ENCODE data around the gene RNF141.

RNF141 gene

GRCh38 chr11:10493041-10493663 lies 47.8 kb downstream of the RNF141 start:
- Histone ChIP-seq H3K27ac (ENCODE audit: low read length) (no peak overlapping the region), H3K79me2 (ENCODE audit: low read length) (no peaks in the 10 kb centered on the region), H4K20me1 (ENCODE audit: insufficient read depth, low read length) (no peaks in the 10 kb centered on the region), H3K27me3 (replicated peaks; ENCODE audit: insufficient read depth, low read length) (no peaks in the 10 kb centered on the region), H3K4me3 (ENCODE audit: low read length) (no peak overlapping the region), H3K9ac (ENCODE audit: low read length) (no peak overlapping the region), H2AFZ (ENCODE audit: low read length) (no peak overlapping the region), H3K36me3 (replicated peaks; ENCODE audit: insufficient read depth, low read length) (no peaks in the 10 kb centered on the region), H3K4me1 (ENCODE audit: low read length) (peaks cover 15% of the 10 kb centered on the region), H3K4me2 (ENCODE audit: low read depth, low read length) (no peak overlapping the region), H3F3A (ENCODE audit: insufficient read depth, low read length) (peaks cover 6% of the 10 kb centered on the region), H3K9me2 (replicated peaks; ENCODE audit: insufficient read depth, low read length) (no peaks in the 10 kb centered on the region), H3K9me3 (replicated peaks; ENCODE audit: insufficient read depth, low read length) (no peaks in the 10 kb centered on the region)
- no peak for DNase-seq
- TF ChIP-seq EZH2phosphoT487 (IDR thresholded peaks at IDR 0.05; ENCODE audit: low read length): no peak
- TF ChIP-seq EZH2 (optimal IDR thresholded peaks at IDR 0.05; ENCODE audit: low read depth, low read length): no peak
- TF ChIP-seq CTCF (IDR thresholded peaks at IDR 0.05; ENCODE audit: low read length): no peak

- no peaks in the 10 kb centered on the region for H3K79me2 ChIP-seq (ENCODE audit: low read length)
- H3K9me2 ChIP-seq (replicated peaks; ENCODE audit: insufficient read depth, low read length): no peaks in the 10 kb centered on the region
- TF ChIP-seq CTCF (IDR thresholded peaks at IDR 0.05; ENCODE audit: low read length) (no peak), EZH2phosphoT487 (IDR thresholded peaks at IDR 0.05; ENCODE audit: low read length) (no peak), EZH2 (optimal IDR thresholded peaks at IDR 0.05; ENCODE audit: low read depth, low read length) (no peak)
- H3K36me3 ChIP-seq (replicated peaks; ENCODE audit: insufficient read depth, low read length): no peaks in the 10 kb centered on the region
- H3K27me3 ChIP-seq (replicated peaks; ENCODE audit: insufficient read depth, low read length): no peaks in the 10 kb centered on the region
- H3K4me3 ChIP-seq (ENCODE audit: low read length): no peak overlapping the region
- H4K20me1 ChIP-seq (ENCODE audit: insufficient read depth, low read length): no peaks in the 10 kb centered on the region
- H3K4me1 ChIP-seq (ENCODE audit: low read length): peaks cover 19% of the 10 kb centered on the region
- H3F3A ChIP-seq (ENCODE audit: insufficient read depth, low read length): peaks cover 6% of the 10 kb centered on the region
- H3K27ac ChIP-seq (ENCODE audit: low read length): no peak overlapping the region
- no peak for DNase-seq
- H3K4me2 ChIP-seq (ENCODE audit: low read depth, low read length): no peak overlapping the region
- H3K9me3 ChIP-seq (replicated peaks; ENCODE audit: insufficient read depth, low read length): no peaks in the 10 kb centered on the region
- no peak overlapping the region for H3K9ac ChIP-seq (ENCODE audit: low read length)
- H2AFZ ChIP-seq (ENCODE audit: low read length): no peak overlapping the region
These were observed 48.9 kb downstream of the RNF141 start for GRCh38 chr11:10492084-10492483.

- Histone ChIP-seq H4K20me1 (ENCODE audit: insufficient read depth, low read length) (no peaks in the 10 kb centered on the region), H3F3A (ENCODE audit: insufficient read depth, low read length) (peaks cover 6% of the 10 kb centered on the region), H3K4me1 (ENCODE audit: low read length) (peaks cover 19% of the 10 kb centered on the region), H3K9me2 (replicated peaks; ENCODE audit: insufficient read depth, low read length) (no peaks in the 10 kb centered on the region), H2AFZ (ENCODE audit: low read length) (no peak overlapping the region), H3K4me2 (ENCODE audit: low read depth, low read length) (no peak overlapping the region), H3K27ac (ENCODE audit: low read length) (no peak overlapping the region), H3K36me3 (replicated peaks; ENCODE audit: insufficient read depth, low read length) (no peaks in the 10 kb centered on the region), H3K79me2 (ENCODE audit: low read length) (no peaks in the 10 kb centered on the region), H3K27me3 (replicated peaks; ENCODE audit: insufficient read depth, low read length) (no peaks in the 10 kb centered on the region), H3K4me3 (ENCODE audit: low read length) (no peak overlapping the region), H3K9ac (ENCODE audit: low read length) (no peak overlapping the region), H3K9me3 (replicated peaks; ENCODE audit: insufficient read depth, low read length) (no peaks in the 10 kb centered on the region)
- DNase-seq: no peak
- TF ChIP-seq EZH2 (optimal IDR thresholded peaks at IDR 0.05; ENCODE audit: low read depth, low read length) (no peak), CTCF (IDR thresholded peaks at IDR 0.05; ENCODE audit: low read length) (no peak), EZH2phosphoT487 (IDR thresholded peaks at IDR 0.05; ENCODE audit: low read length) (no peak)
These were observed 50.4 kb downstream of the RNF141 start for GRCh38 chr11:10490398-10491241.

Measured in MM.1S (cell line).